Stimulated activated CD4-positive, alpha-beta T cell treated with anti-CD3 and anti-CD28 coated beads, Interleukin-12 subunit alpha, Interleukin-12 subunit beta, amount 100 ng/mL, for 24 hours (primary cell): ENCODE data around the gene GPR39.

Experiments used
- DNase-seq, 2 experiments: peaks; one replicate each; pipeline ENCODE4 v3.0.0-alpha.2; 2020; ENCODE audit warnings: low read depth in 2 of 2

GPR39 gene

DNA sequence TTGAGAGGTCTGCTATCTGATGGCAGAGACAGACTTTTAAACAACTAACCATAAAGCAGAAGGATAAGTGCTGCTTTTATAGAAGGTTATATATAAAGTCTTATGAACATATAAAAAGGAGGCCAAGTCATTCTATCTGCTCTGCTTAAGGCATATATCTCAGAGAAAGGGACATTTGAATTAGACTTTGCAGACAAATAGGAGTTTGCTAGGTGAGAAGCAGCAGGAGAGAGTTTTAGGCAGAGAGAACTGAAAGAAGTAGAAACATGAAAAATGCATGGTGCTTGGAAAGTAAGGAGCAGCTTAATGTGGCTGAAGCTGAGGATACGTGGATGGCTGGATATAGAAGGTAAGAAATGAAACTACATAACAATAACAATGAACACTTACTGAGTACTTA, 188.0 kb downstream of the GPR39 start:
- DNase-seq = no peak

DNA sequence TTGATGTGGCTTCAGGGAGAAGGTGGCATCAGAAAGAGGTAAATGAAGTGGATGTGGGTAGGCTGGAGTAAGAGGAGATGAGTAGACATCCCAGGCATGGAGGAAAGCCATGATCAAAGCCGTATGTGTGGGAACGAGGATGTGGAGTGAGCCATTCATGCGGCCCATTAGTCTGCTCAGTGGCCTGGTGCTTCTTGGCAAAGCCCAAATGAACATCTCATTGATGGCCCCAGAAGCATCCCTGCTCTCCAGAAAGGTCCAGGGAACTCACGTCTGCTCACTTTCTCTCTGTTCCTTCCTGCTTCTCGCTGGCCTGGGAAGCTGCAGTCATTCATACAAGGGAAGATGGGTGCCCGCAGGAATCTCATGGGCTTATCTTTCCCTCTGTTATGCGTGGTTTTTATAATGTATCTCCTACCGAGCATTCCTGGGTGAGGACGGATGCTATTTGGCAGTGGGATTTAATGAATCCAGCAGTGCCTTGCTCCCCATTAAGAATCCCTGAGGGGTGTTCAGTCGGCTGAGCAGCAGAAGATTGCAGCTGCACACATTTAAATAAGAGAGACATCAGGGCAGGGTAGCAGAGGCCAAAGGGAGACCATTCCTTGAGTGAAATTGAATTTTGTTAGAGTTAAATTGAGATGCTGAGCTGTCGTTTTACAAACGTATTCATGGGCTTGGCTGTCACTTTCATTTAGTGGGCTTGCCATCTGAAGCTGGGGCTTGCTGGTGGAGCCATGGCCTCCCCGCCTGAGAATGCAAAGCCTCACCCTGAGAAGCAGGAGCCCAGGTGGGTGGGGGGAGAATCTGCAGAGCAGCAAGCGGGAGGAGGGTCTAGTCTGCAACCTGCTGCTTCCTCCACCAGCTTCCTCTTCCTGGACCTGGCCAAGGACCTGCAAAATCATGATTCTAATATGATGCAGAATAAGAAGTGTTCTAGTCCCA, 188.9 kb downstream of the GPR39 start:
- DNase-seq = no peak

DNA sequence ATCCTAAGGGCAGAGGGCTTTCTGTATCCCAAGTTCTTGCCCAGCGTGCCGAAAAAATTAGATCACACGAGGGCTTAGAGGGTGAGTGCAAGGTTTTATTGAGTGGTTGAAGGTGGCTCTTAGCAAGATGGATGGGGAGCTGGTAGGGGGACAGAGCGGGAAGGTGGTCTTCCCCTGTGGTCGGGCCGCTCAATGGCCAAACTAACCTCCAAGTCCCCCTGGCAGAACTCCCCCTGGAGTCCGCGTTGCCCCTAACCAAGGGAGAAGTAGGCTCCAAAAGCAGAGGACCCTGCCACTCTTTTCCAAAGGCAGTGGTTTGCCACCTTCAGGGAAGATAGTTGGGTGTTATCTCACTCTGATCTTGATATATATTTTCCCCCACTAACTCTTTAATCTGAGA, 190.0 kb downstream of the GPR39 start:
- no peak for DNase-seq

DNA sequence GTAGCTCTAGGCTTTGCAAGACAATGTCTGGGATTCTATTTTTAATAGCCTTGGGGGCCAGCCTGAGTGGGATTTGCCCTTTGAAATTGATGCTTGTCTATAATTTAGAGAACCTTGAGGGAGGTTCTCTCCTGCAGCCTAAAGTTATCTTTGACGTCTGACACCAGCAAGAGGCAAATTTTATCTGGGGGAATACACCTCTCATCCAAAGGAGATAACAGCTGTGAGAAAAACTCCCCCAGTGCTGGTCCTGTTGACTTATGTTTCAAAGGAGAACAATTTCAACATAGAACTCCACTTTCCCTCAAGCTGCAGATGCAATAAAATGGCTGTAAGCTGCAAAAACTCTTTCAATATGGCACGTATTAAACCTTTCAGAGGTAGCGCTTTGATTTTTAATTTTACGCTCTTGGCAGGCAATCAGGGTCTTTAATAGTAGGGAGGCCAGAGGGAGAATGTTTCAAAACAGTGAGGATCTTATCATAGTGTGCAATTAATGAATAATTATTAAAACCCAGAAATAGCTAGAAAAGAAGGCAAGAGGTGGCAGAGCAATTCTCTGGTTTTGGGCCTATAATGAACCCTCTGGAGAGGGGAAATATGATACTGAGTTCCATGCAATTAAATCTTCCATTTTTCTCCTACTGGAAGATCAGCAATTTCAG, 191.0 kb downstream of the GPR39 start:
- DNase-seq = no peak

DNA sequence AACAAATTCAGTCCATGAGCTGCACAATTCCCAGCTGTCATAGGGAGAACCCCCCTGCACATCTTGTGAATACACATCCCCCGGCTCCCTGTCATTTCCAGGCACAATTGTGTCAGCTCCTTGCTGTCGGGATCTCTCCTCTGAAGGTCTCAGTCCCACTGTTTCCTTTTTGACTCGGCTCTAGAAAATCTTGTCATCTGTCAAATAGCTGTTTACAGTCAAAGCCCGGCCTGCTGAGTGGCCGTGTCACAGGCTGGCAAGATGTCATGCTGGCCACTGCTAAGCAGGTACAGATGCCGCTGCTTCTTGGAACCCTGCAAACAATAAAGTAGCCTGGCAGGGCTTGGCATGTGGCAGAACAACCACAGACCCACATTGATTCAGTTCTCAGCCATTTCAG, 191.7 kb downstream of the GPR39 start:
- no peak for DNase-seq

DNA sequence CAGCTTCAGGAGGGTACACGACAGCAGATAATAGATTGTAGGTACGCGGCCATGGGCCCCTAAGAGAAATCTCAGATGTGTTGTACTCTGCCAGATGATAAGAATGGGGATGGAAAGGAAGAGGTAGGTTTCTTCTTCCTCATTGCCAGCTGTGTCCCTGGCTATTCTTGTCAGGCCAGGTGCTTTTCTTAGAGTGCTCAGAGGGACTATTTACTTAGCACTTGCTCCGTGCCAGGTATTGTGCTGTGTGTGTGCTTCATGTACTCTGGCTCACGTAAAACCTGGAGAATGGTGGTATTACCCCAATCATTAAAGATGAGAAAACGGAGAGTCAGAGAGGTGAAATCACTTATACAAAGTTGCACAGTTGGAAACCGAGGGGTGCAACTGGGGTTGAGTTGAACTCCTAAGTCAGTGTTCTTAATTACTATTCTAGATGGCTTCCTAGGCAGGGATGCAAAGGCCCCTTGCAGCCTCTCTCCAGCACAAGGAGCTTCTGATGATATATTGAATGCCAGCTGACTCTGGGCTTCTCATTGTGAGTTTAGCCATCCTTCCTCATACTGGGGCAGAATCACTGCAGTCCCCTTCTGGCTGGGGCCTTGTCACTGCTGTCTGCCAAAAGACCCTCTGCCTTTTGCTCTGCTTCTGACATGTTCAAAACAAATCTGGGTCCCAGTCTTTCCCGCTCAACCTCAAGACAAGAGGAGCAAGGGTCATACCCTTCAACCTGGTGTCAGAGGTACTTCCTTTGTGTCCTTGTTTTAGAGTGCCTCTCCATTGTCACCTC, 192.7 kb downstream of the GPR39 start:
- DNase-seq = no peak

DNA sequence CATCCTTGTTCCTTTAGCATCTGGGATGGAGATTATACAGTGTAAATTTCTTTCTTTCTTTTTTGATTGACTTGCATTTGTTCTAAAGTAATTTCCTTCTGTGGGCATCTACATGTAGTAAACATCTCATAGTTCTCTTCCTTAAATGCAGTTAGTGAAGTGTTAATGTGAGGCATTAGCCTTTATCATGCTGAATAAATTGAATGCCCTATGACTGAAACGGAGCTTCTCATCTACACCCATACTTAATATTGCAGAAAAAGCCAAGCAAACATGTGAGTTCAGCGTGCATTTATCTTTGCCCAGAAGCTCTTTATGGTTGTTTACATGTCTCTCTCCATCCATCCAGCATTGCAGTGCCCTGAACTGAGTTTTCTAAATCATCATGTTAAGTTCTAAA, 195.1 kb downstream of the GPR39 start:
- DNase-seq = no peak

DNA sequence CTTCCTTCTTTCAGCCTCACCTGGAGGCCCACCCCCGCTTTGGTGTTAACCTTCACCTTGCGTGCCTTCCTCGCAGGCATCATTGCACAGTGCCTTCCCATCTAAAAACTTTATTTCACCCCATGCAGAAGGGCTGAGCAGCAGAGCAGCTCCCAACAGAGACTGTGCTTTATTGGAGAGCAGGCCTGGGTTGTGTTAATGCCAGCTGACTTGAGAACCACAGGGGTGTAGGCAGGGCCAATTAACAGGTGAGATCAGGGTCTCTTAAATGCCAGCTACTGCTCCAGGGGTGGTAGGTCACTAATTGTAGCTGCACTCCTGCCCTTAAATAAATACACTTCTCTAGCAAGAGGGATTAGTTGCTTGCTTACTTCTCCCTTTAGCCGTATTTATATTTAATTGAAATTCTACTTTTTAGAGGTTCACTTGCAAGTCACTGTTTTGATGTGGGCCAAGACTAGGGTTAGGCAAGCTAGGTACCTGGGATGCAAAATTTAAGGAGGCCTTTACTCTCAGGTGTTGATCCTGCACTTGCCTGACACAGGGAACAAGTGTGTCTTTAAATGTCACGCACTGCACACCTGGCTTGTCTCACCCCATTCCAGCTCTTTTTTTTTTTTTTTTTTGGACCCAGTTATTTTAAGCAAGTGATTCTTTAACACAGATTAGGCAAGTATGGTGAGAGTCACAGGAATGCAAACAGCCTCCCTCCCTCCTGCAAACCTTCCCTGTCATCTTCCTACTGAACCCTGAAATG, 198.9 kb downstream of the GPR39 start:
- no peak for DNase-seq

DNA sequence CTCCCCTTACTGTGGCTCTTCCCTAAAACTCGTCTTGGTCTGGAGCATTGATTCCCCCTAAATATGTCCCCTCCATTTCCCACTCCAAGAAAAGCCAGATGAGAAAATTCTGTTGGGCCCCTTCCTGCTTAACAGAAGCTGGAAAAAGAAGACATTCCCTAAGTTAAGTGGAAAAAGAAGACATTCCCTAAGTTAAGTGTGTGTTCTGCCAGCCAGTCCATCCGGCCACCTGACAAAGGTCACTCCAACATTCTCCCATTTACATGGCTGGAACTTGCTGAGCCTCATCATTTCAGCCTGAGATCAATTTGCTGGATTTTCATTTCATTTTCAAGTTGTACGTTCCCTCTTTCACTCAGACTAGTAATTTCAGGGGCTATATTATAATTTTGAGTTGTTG, 201.4 kb downstream of the GPR39 start:
- DNase-seq = no peak

DNA sequence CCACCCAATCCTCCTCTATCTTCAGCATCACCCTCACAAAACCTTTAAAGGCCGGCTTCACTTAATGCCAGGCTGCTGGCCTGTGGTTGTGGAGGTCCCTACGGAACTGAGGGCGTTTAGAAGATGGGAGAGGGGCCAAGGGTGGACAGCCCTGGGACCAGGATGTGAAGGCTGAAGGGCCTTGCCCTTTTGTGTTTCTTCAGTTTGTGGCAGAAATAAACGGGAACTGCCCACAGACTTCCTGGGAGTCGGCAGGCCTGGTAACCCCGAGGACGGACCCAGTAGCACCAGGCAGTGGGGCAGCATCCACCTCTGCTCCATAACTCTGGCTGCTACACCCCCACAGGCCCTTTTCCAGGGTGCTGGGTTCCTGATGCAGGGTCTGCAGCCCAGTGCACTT, 202.1 kb downstream of the GPR39 start:
- DNase-seq = no peak

DNA sequence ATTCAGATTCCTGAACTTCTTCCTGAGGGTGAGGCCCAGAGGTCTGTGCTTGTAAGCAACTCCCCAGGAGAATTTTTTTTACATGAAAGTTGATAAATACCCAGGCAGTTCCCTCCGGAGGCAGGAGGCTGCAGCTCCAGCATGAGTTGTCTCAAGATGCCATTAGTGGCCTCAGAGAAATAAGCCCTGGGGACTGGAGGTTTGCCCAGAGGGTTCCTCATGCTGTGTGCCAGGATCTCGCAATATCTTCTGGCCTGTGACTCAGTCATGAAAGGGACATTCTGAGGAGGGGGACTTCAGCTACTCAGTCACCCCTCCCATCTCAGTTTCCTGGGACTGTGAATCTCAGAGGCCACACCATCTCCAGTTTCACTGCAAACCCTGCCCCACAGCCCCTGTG, 203.5 kb downstream of the GPR39 start:
- no peak for DNase-seq

DNA sequence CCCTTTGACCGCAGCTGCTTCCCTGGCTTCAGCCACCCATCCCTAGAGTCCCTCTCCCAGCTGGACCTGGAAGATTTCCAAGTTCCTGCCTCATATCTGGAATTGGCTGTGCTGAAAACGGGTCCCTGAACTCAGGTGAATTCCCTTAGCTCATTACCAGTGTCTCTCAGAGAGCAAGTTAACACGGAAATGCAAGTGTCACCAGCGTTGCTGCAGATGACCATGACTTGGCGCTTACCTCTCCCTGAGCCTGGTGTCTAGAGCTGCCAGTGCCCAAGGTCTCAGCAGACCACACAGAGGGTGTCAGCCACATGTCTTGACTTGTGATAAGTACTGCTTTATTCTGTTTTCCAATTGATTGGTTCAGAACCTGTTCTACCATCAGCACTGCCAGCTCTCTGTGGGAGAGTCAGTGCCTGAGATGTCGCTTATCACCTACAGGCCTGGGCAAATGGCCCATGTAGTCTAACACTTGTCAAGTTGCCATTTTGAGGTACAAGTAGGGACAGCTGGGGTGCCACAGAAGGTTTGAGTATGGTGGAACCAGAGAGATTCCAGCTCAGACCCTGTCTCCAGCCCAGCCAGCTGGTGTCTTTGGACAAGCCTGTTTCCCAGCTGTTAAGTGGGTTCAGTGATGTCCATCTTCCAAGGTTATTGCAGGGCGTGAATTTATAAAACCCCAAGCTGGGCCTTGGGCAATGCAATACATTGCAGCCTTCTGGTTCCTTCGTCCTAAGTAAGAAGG, 204.7 kb downstream of the GPR39 start:
- DNase-seq = no peak

DNA sequence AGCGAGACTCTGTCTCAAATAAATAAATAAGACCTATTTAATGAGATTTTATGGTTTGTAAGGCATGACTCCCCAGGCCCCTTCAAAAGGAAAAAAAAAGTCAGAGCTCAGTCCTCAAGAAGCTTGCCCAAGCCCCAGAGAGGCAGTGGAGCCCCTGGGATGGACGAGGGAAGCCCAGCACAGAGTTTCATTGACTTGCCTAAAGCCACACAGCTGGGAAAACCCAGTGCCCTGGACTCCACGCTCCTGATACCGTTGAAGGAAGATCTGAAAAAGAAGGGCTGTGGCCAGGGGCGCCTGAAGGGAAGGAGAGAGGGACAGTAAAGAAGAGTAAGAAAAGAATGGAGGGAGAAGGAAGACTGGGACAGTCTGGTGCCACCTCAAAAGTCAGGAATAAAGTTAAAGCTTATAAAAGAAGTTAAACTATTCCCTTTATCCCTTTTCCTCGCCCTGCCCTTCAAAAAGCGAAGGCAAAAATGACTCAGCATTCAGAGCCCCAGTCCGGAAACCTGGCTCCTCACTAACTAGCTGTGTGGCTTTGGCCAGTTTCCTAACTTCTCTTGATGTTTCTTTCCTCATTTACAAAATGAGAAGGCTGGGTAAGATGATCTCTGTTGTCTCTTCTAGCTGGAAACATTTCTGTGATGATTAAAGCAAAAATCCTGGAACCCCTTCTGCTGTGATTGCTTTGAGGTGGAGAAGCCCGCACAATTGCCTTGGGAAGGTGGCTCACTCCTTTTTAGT, 206.7 kb downstream of the GPR39 start:
- no peak for DNase-seq

DNA sequence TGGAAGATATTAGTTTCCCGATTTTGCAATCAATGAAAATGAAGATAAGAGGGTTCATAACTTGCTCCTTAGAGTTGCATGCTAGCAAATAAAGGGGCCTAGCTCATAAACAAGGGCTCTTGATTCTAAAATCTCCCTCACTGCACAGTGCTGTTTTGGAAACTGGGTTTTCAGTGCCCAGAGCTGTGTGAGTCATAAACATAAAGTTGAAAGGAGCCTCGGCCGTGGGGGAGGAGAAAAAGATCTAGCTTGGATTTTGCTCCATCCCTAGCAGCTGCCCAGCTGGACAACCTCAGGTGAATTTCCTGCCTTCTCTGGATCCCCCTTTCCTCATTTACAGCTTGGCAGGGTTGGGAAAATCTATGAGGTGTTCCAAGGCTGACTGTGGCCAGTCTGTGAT, 210.9 kb downstream of the GPR39 start:
- DNase-seq = no peak

DNA sequence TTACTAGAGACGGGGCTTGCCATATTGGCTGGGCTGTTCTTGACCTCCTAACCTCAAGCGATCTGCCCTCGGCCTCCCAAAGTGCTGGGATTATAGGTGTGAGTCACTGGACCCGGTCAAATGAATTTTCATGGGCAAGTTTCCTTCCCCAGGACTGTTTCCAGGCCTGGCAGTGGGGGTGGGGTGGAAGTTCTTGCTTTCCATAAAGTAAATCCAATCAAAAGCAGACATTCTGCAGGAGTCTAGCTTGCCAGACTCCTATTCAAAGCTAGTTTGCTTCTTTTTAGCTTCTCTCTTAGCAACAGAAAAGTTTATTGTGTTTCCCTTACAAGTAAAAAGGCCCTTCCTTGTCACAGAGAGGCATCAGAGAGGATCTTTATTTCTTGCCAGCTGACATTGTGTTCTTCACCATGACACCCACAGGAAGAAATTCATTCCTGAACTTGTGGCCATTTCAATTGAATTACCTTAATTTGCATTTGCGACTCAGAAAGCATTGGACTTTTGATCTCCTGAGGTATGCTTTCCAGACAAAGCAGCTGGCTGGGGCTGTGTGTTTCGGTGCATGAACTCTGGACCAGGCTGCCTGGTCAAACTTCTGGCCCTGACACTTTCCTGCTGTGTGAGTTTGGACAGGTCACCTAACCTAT, 215.5 kb downstream of the GPR39 start:
- DNase-seq = no peak

DNA sequence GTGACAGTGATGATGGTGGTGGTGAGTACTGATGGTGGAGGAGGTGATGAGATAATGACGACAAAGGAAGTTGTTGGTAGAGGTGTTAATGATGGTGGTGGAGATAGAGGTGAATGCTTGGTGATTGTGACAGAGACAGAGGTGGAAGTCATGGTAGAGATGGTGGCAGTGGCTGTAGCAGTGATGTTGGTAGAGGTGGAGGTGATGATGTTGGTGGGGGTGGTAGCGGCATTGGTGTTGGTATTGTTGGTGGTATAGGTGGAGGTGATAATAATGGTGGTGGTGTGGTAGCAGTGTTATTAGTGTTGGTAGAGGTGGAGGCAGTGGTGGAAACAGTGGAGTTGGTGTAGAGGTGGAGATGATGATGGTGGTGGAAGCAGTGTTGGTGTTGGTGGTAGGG, 217.0 kb downstream of the GPR39 start:
- DNase-seq = no peak

DNA sequence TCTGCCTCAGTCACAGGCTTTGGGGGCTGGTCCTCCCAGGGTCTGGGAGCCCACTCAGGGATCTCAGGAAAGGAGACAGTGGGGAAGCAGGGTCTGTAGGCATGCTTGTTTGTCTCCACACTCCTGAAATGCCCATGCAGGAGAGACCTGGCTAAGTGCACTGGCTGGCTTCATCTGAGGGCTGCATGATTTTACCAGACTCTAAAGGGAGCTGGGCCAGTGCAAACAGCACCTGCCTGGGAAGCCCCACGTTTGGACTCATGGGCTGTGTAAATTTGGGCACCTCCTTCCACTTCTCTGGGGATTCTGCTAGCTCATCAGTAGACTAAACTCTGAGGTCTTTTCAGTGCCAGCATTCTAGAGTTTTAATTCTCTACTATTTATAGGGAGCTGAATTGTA, 219.7 kb downstream of the GPR39 start:
- DNase-seq = no peak

DNA sequence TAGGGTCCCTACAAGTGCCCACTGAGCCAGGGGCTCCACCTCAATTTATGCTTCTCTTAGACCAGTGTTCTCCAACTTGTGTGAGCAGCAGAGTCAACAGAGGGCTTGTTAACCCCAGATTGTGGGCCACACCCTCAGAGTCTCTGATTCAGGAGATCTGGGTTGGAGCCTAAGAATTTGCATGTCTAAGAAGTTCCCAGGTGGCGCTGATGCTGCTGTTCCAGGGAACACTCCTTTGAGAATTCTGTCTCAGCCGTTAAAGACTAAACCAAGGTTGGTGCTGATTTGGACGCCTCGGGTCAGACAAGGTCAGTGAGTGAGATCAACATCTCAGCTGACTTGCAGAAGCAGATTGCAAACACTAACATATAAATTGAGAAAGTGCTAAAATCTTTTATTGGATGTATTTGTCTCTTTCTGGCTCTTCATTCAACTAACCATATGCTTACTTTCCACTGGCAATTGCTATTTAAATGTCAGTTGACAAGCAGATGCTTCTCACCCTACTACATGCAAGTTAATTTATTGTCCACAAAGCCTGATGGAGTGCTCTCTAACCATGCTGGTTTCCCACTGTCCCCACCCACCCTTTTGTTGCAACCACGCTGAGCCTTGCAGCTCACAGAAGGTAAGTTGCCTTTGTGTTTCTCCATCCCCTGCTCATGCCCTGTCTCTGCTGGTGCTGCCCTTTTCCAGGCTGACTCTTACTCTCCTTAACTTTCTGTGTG, 221.9 kb downstream of the GPR39 start:
- no peak for DNase-seq

DNA sequence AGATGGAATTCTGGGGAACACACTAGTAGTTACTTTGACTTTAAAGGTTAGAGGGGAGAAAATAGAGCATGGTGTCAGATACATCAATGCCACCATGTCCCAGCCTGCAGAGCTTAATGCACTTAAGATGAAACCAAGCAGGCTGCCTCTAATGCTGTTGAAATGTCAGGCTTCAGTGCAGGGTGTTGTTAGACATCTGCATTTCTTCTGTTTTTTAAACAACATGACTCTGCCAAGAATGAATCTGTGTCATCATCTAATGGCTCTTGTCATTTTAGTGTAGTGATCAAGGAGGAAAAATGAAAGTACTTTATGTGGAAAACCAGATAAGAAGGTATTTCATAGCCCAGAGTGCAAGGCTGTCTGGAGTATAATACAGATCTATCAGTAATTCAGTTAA, 223.5 kb downstream of the GPR39 start:
- DNase-seq = no peak
